Endothelial cell of umbilical vein (primary cell): ENCODE measurements around the gene GADD45A. TPM values are rescaled to one million over a fixed set of nuclear protein-coding genes. Genes with fewer than 3 reads are reported as not detected.

Source experiments
- BruUV-seq: library from RNA; stranded (reverse); fragments of 400-500 nt; replicated peaks from 2 replicates; lab custom pipeline; 2021; lab: Mats Ljungman, UMichigan
- CTCF ChIA-PET: fragments of 300-600, 350-600 bp; sonication (Branson Sonifier 250); formaldehyde crosslinking; loops from one replicate; lab custom pipeline; 2021; ENCODE audit warnings: antibody characterized with exemption, inconsistent platforms; lab: Charles Lee
- POLR2A ChIA-PET: fragments of 300-600, 350-600 bp; sonication (Branson Sonifier 250); formaldehyde crosslinking; loops from one replicate; lab custom pipeline; 2021; ENCODE audit warnings: antibody characterized with exemption, inconsistent platforms; lab: Charles Lee
- DNase-seq: peaks from one replicate; pipeline ENCODE4 v3.0.0-alpha.2; 2011; ENCODE audit warnings: low read depth, low spot score
- FAIRE-seq: peaks from 2 replicates; lab custom pipeline; 2011; peaks lifted over from hg19 to GRCh38; lab: Jason Lieb, UNC
- H2AFZ ChIP-seq: 2 replicates; pipeline ENCODE4 v1.6.0; 2012; ENCODE audit warnings: low read depth, low read length, control low read depth, inconsistent platforms
- H3K27ac ChIP-seq: 2 replicates; pipeline ENCODE4 v1.5.1; 2011; ENCODE audit warnings: low read depth, mild to moderate bottlenecking, control low read depth, low read length, moderate library complexity; ENCODE audit not compliant: insufficient read depth
- H3K27me3 ChIP-seq, 2 experiments: 2 replicates each; pipeline versions ENCODE4 v1.6.0 to v1.6.1; 2011; ENCODE audit warnings: low read length in 2 of 2, mixed read lengths in 1 of 2; ENCODE audit not compliant: control insufficient read depth in 2 of 2, insufficient read depth in 2 of 2
- H3K36me3 ChIP-seq, 2 experiments: 2 replicates in 1 of 2; 3 replicates in 1 of 2; pipeline ENCODE4 v1.5.1; 2011; ENCODE audit warnings: low read length in 2 of 2, mild to moderate bottlenecking in 1 of 2, moderate library complexity in 1 of 2; ENCODE audit not compliant: control insufficient read depth in 2 of 2, insufficient read depth in 2 of 2; ENCODE audit errors: extremely low read depth in 1 of 2
- H3K4me1 ChIP-seq: 3 replicates; pipeline ENCODE4 v1.5.1; 2011; ENCODE audit warnings: mild to moderate bottlenecking, low read length; ENCODE audit not compliant: control insufficient read depth, insufficient read depth; ENCODE audit errors: extremely low read depth
- H3K4me2 ChIP-seq: 2 replicates; pipeline ENCODE4 v1.6.1; 2011; ENCODE audit warnings: low read length, control low read depth, mixed read lengths; ENCODE audit not compliant: insufficient read depth
- H3K4me3 ChIP-seq, 3 experiments: fragments of 200-600 bp in 1 of 3; sonication (generic), shearing (Covaris generic) in 1 of 3; replicated peaks in 1 of 3; 2 replicates each; pipeline ENCODE4 v1.5.1; 2011 to 2016; ENCODE audit warnings: control low read depth in 3 of 3, low read length in 3 of 3, mild to moderate bottlenecking in 2 of 3, inconsistent platforms in 1 of 3, low read depth in 1 of 3, moderate library complexity in 1 of 3; ENCODE audit not compliant: insufficient read depth in 1 of 3
- H3K79me2 ChIP-seq: 2 replicates; pipeline ENCODE4 v1.6.0; 2012; ENCODE audit warnings: low read length, inconsistent platforms; ENCODE audit not compliant: control insufficient read depth, insufficient read depth
- H3K9ac ChIP-seq: replicated peaks from 2 replicates; pipeline ENCODE3; 2011; ENCODE audit warnings: low read length, control low read depth; ENCODE audit not compliant: insufficient read depth; ENCODE audit errors: extremely low read depth
- H3K9me1 ChIP-seq: replicated peaks from 3 replicates; pipeline ENCODE4 v1.6.0; 2011; ENCODE audit warnings: mild to moderate bottlenecking, low read length; ENCODE audit not compliant: control insufficient read depth, insufficient read depth; ENCODE audit errors: extremely low read depth
- H3K9me3 ChIP-seq: replicated peaks from 2 replicates; pipeline ENCODE4 v1.5.1; 2012; ENCODE audit warnings: low read length, inconsistent platforms; ENCODE audit not compliant: control insufficient read depth, insufficient read depth
- H4K20me1 ChIP-seq: replicated peaks from 2 replicates; pipeline ENCODE3; 2011; ENCODE audit warnings: mild to moderate bottlenecking, low read length; ENCODE audit not compliant: control insufficient read depth, insufficient read depth; ENCODE audit errors: extremely low read depth
- EZH2 ChIP-seq: IDR thresholded peaks from 2 replicates; pipeline ENCODE4 v1.6.1; 2012; ENCODE audit warnings: borderline replicate concordance, low read depth, mild to moderate bottlenecking, moderate library complexity, low read length, inconsistent platforms; ENCODE audit not compliant: severe bottlenecking
- JUN ChIP-seq: IDR thresholded peaks from 2 replicates; pipeline ENCODE4 v1.6.1; 2011; ENCODE audit warnings: borderline replicate concordance, low read depth; ENCODE audit not compliant: insufficient read length, insufficient read depth
- dilution Hi-C: fragments of 300-500 bp; cut with MboI; formaldehyde crosslinking; loops from one replicate; pipeline ENCODE4 v1.15.0; 2019; ENCODE audit warnings: low sequenced_read_pairs; ENCODE audit not compliant: extremely low pct_ligation_motif_present
- intact Hi-C: fragments of 100-400 bp; cut with micrococcal nuclease; formaldehyde crosslinking; loops from one replicate; pipeline ENCODE4 v1.10.0; 2022
- polyA plus RNA-seq, 4 experiments: library from polyadenylated mRNA; depleted of rRNA in 3 of 4; stranded (reverse) in 3 of 4; unstranded in 1 of 4; fragments of >200 nt; gene quantifications; 2 replicates each; pipeline versions ENCODE4 v1.2.1 to v1.2.3, GENCODE V29; 2011 to 2012; ENCODE audit warnings: missing spikeins in 1 of 4
- total RNA-seq: library from RNA; stranded (reverse); gene quantifications from 2 replicates; pipeline ENCODE4 v1.2.3, GENCODE V29; 2021

Gene GADD45A
- total and polyA plus RNA-seq, 2 donors (not counting 3 experiments of a cell fraction or from before 2014, with no cell fraction given): 77.4 to 87.6 TPM

DNA sequence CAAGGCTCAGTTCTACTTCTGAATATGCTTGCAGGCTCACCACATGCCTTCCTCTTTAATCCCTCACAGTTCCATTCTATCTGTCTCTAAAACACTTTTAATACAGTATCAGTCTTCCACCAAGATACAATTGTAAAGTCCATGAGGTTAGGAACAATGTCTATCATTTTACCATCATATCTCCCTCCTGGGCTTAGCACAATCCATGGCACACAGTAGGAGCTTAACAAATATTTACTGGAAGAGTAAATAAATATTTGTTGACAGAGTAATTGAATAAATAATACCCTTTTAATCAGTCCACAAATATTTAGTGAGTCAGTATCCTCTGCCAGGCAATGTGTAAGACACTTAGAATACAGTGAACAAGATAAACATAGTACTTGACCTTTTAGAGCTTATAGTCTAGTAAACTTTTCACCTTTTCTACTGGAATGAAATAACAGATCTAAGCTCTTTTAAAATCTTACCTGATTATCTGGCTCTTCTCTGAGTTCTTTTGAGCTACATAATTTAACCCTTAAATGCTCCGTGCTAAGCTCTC, 12.7 kb upstream of the GADD45A start:
- Histone ChIP-seq H3K27ac (no peak overlapping the region), H2AFZ (no peak overlapping the region), H3K9me1 (no peaks in the 10 kb centered on the region), H3K36me3 (no peaks in the 10 kb centered on the region), H3K9me3 (no peaks in the 10 kb centered on the region), H3K4me1 (peaks cover 18% of the 10 kb centered on the region), H3K4me2 (no peak overlapping the region), H3K9ac (no peak overlapping the region), H3K79me2 (no peaks in the 10 kb centered on the region), H4K20me1 (no peaks in the 10 kb centered on the region), H3K27me3 (no peaks in the 10 kb centered on the region), H3K4me3 (no peak overlapping the region)
- FAIRE-seq: no peak
- CTCF ChIA-PET: interaction anchor here (0.6 to 1.2 kb wide), 2 partner anchors 8 to 75 kb away, joined by 3 read pairs; no protein-coding TSS in a partner anchor
- no peak for TF ChIP-seq JUN
- intact Hi-C loops (no loop called here), dilution Hi-C loops (no loop called here)
- BruUV-seq: no TSS peak
- POLR2A ChIA-PET: no interaction called here
- no peak for DNase-seq

DNA sequence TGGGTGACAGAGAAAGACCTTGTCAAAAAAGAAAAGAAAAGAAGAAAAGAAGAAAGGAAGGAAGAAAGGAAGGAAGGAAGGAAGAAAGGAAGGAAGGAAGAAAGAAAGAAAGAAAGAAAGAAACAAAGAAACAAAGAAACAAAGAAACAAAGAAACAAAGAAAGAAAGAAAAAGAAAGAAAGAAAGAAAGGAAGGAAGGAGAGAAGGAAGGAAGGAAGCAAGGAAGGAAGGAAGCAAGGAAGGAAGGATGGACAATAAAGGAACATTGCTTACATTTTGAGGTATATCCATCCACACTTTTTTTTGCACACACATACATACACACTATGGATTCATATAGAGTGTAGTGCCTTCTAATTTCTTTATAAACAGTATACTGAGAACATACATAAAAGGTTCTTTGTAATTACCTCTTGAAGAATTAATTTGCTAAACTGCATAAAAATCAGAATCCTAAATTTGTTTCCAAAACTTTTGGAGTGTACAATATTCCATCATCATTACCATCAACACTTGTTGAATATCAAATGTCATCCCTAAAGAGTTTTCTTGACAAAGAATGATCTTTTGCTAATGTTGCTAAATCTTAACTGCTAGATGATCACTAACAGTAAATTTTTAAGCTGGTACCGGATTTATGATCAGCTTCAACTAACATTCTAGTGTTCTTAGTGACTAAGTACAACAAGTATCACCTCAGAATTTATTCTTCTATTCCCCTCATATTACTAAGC, 11.4 kb upstream of the GADD45A start:
- Histone ChIP-seq H3K36me3 (no peaks in the 10 kb centered on the region), H3K9me3 (no peaks in the 10 kb centered on the region), H3K9ac (peak overlapping the region; percentile 41), H3K4me2 (no peak overlapping the region), H3K27ac (peak overlapping the region; percentile 69), H4K20me1 (no peaks in the 10 kb centered on the region), H3K4me3 (no peak overlapping the region), H3K4me1 (peaks cover 18% of the 10 kb centered on the region), H3K9me1 (no peaks in the 10 kb centered on the region), H2AFZ (no peak overlapping the region), H3K79me2 (no peaks in the 10 kb centered on the region), H3K27me3 (no peaks in the 10 kb centered on the region)
- TF ChIP-seq EZH2: no peak
- dilution Hi-C loops: no loop called here
- FAIRE-seq: peak; percentile 48
- ChIA-PET CTCF (interaction anchor here (1.1 to 1.9 kb wide), 10 partner anchors 9 to 141 kb away, joined by 3 to 12 read pairs (median 6); partner anchors contain the start of gene GADD45A), POLR2A (interaction anchor here (2.6 kb wide), 1 partner anchor 11 kb away, joined by 22 read pairs; the partner anchor contains the start of gene GADD45A)
- DNase-seq: no peak
- intact Hi-C loops: loop anchor here (1.0 to 2.0 kb wide), 4 partner anchors 12 to 83 kb away; partner anchors contain the start of gene GADD45A
- no TSS peak for BruUV-seq
